Duodenal mucosa (tissue), 2 donors: ENCODE data around the gene CDKN2D.

Experiments used
- H3K27ac ChIP-seq: one replicate; pipeline ENCODE4 v1.7.0; 2013; ENCODE audit warnings: low read depth, low read length
- H3K27me3 ChIP-seq, 2 donors: one replicate each; pipeline ENCODE4 v1.7.0; 2013; ENCODE audit warnings: low read length in 2 of 2, control low read depth in 1 of 2; ENCODE audit not compliant: insufficient read depth in 2 of 2, control insufficient read depth in 1 of 2
- H3K36me3 ChIP-seq, 2 donors: one replicate each; pipeline ENCODE4 v1.7.0; 2013; ENCODE audit warnings: low read length in 2 of 2, control low read depth in 1 of 2; ENCODE audit not compliant: insufficient read depth in 2 of 2, control insufficient read depth in 1 of 2
- H3K4me1 ChIP-seq, 2 donors: one replicate each; pipeline ENCODE4 v1.7.0; 2013; ENCODE audit warnings: low read length in 2 of 2, control low read depth in 1 of 2; ENCODE audit not compliant: insufficient read depth in 2 of 2, control insufficient read depth in 1 of 2
- H3K4me3 ChIP-seq, 2 donors: one replicate each; pipeline ENCODE4 v1.7.0; 2013; ENCODE audit warnings: low read length in 2 of 2, low read depth in 1 of 2
- H3K9ac ChIP-seq, 2 donors: one replicate each; pipeline ENCODE4 v1.7.0; 2013; ENCODE audit warnings: low read length in 2 of 2, low read depth in 1 of 2
- H3K9me3 ChIP-seq, 2 donors: one replicate each; pipeline ENCODE4 v1.7.0; 2013; ENCODE audit warnings: low read length in 2 of 2, control low read depth in 1 of 2; ENCODE audit not compliant: control insufficient read depth in 1 of 2

The CDKN2D gene

GRCh38 chr19:10568826-10569651, at the start of gene CDKN2D:
CDKN2D (minus strand) TSS chr19:10568979; CDS start chr19:10568653, 326 bp downstream.
- Histone ChIP-seq H3K27me3 (no peaks in the 10 kb centered on the region), H3K4me3 (peak within 1 kb of the TSS; percentile 70 to 82), H3K27ac (peak within 1 kb of the TSS; percentile 51), H3K9me3 (no peaks in the 10 kb centered on the region), H3K4me1 (peaks cover 29 to 40% of the 10 kb centered on the region in 2 donors), H3K36me3 (no peaks in the 10 kb centered on the region), H3K9ac (peak within 1 kb of the TSS; percentile 65 to 76)

- peaks cover 0 to 3% of the 10 kb centered on the region in 2 donors for H3K36me3 ChIP-seq
- no peaks in the 10 kb centered on the region for H3K27me3 ChIP-seq
- H3K9ac ChIP-seq, result no peak overlapping the region
- H3K4me3 ChIP-seq, result no peak overlapping the region
- H3K9me3 ChIP-seq, result no peaks in the 10 kb centered on the region
- H3K4me1 ChIP-seq, result peaks cover 2 to 5% of the 10 kb centered on the region in 2 donors
- H3K27ac ChIP-seq, result no peak overlapping the region
Measured at GRCh38 chr19:10617409-10618121, 48.8 kb upstream of the CDKN2D start.

GRCh38 chr19:10615429-10616023, 46.7 kb upstream of the CDKN2D start:
- no peaks in the 10 kb centered on the region for H3K36me3 ChIP-seq
- H3K27me3 ChIP-seq, result no peaks in the 10 kb centered on the region
- no peaks in the 10 kb centered on the region for H3K9me3 ChIP-seq
- H3K4me3 ChIP-seq, result no peak overlapping the region
- peaks cover 5 to 10% of the 10 kb centered on the region in 2 donors for H3K4me1 ChIP-seq
- no peak overlapping the region for H3K9ac ChIP-seq
- H3K27ac ChIP-seq, result no peak overlapping the region

GRCh38 chr19:10612499-10613119, 43.8 kb upstream of the CDKN2D start:
- H3K9ac ChIP-seq, result no peak overlapping the region
- no peaks in the 10 kb centered on the region for H3K36me3 ChIP-seq
- peak overlapping the region in 1 of 2 donors; percentile 21 for H3K4me3 ChIP-seq
- H3K27me3 ChIP-seq, result no peaks in the 10 kb centered on the region
- H3K9me3 ChIP-seq, result no peaks in the 10 kb centered on the region
- H3K4me1 ChIP-seq, result peaks cover 5 to 10% of the 10 kb centered on the region in 2 donors
- H3K27ac ChIP-seq, result no peak overlapping the region

GRCh38 chr19:10611907-10612306, 43.1 kb upstream of the CDKN2D start:
- Histone ChIP-seq H3K4me3 (no peak overlapping the region), H3K9me3 (no peaks in the 10 kb centered on the region), H3K9ac (no peak overlapping the region), H3K27ac (no peak overlapping the region), H3K27me3 (no peaks in the 10 kb centered on the region), H3K36me3 (no peaks in the 10 kb centered on the region), H3K4me1 (peaks cover 5 to 10% of the 10 kb centered on the region in 2 donors)

GRCh38 chr19:10604460-10604980, 35.7 kb upstream of the CDKN2D start:
- Histone ChIP-seq H3K4me3 (peak overlapping the region; percentile 23 to 83), H3K9ac (no peak overlapping the region), H3K4me1 (peaks cover 0 to 16% of the 10 kb centered on the region in 2 donors), H3K27ac (peak overlapping the region; percentile 70), H3K36me3 (no peaks in the 10 kb centered on the region), H3K9me3 (no peaks in the 10 kb centered on the region), H3K27me3 (no peaks in the 10 kb centered on the region)

GRCh38 chr19:10603873-10604459, 35.2 kb upstream of the CDKN2D start:
- H3K27ac ChIP-seq, result peak overlapping the region; percentile 87
- peak overlapping the region; percentile 58 to 76 for H3K9ac ChIP-seq
- H3K4me1 ChIP-seq, result peaks cover 0 to 16% of the 10 kb centered on the region in 2 donors
- no peaks in the 10 kb centered on the region for H3K9me3 ChIP-seq
- no peaks in the 10 kb centered on the region for H3K36me3 ChIP-seq
- H3K27me3 ChIP-seq, result no peaks in the 10 kb centered on the region
- H3K4me3 ChIP-seq, result peak overlapping the region; percentile 75 to 83

- peak overlapping the region; percentile 69 to 76 for H3K9ac ChIP-seq
- H3K9me3 ChIP-seq, result no peaks in the 10 kb centered on the region
- H3K27me3 ChIP-seq, result no peaks in the 10 kb centered on the region
- peak overlapping the region; percentile 87 for H3K27ac ChIP-seq
- peak overlapping the region; percentile 75 to 83 for H3K4me3 ChIP-seq
- H3K36me3 ChIP-seq, result no peaks in the 10 kb centered on the region
- H3K4me1 ChIP-seq, result peaks cover 0 to 16% of the 10 kb centered on the region in 2 donors
Measured at GRCh38 chr19:10603084-10603872, 34.5 kb upstream of the CDKN2D start.
